Measurements from ENCODE around the gene AOAH. TPM values are rescaled to one million over a fixed set of nuclear protein-coding genes. Genes with fewer than 3 reads are reported as not detected.

AOAH gene
- total and polyA plus RNA-seq, 2 donors (not counting 3 experiments of a cell fraction or from before 2014, with no cell fraction given): not detected

DNA sequence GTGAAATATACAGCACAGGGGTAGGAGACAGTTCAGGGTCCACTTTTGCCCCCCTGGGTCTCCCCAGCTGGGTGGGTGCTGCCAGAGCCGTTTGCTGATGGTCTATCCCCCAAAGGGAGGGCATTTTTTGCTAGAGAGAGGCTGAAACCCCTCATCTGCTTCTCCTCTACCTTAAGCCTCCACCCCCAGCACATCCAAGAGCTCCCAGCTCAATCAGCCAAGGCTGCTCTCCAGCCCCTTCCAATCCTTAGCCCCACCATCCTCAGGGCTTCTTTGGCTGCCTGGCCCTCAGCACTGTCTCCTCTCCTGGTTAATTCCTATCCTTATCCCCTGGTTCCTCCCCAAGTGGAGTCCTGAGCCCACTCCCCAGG lies 153.1 kb downstream of the AOAH start:
- no peaks in the 10 kb centered on the region for H3K4me1 ChIP-seq (ENCODE audit: control insufficient read depth, extremely low read depth, insufficient read depth, low read length)
- dilution Hi-C loops (cut with MboI; ENCODE audit: extremely low pct_ligation_motif_present, low sequenced_read_pairs): no loop called here
- no peak overlapping the region for H3K4me3 ChIP-seq (replicated peaks in 1 of 3; ENCODE audit: insufficient read depth in 1 of 3, low read depth in 1 of 3, low read length in 3 of 3)
- TF ChIP-seq FOS (IDR thresholded peaks at IDR 0.05; ENCODE audit: borderline replicate concordance, insufficient read depth, low read length): no peak
- no peak for TF ChIP-seq JUN (IDR thresholded peaks at IDR 0.05; ENCODE audit: borderline replicate concordance, insufficient read depth, insufficient read length, low read depth)
- H3K4me2 ChIP-seq (ENCODE audit: insufficient read depth, low read length): no peak overlapping the region
- no TSS peak for BruUV-seq (replicated peaks)
- H3K9ac ChIP-seq (replicated peaks; ENCODE audit: extremely low read depth, insufficient read depth, low read length): no peak overlapping the region
- DNase-seq (ENCODE audit: low read depth, low spot score) (no peak), FAIRE-seq (no peak)
- H3K27me3 ChIP-seq (ENCODE audit: control insufficient read depth in 2 of 2, insufficient read depth in 2 of 2, low read length in 2 of 2): no peaks in the 10 kb centered on the region
- no peaks in the 10 kb centered on the region for H3K9me3 ChIP-seq (replicated peaks; ENCODE audit: control insufficient read depth, insufficient read depth, low read length)
- no peak overlapping the region for H3K27ac ChIP-seq (ENCODE audit: insufficient read depth, low read depth, low read length)
- H2AFZ ChIP-seq (ENCODE audit: low read depth, low read length): no peak overlapping the region
- intact Hi-C loops (cut with micrococcal nuclease): no loop called here
- no peaks in the 10 kb centered on the region for H4K20me1 ChIP-seq (replicated peaks; ENCODE audit: control insufficient read depth, extremely low read depth, insufficient read depth, low read length)
- POLR2A ChIA-PET: no interaction called here
- no peaks in the 10 kb centered on the region for H3K36me3 ChIP-seq (ENCODE audit: control insufficient read depth in 2 of 2, extremely low read depth in 1 of 2, insufficient read depth in 2 of 2, low read length in 2 of 2)
- no peaks in the 10 kb centered on the region for H3K9me1 ChIP-seq (replicated peaks; ENCODE audit: control insufficient read depth, extremely low read depth, insufficient read depth, low read length)
- CTCF ChIA-PET: interaction anchor here (0.6 kb wide), 1 partner anchor 405 kb away, joined by 3 read pairs; no protein-coding TSS in a partner anchor
- no peaks in the 10 kb centered on the region for H3K79me2 ChIP-seq (ENCODE audit: control insufficient read depth, insufficient read depth, low read length)

GRCh38 chr7:36570528-36571189 lies 153.6 kb downstream of the AOAH start:
- FAIRE-seq: no peak
- no peaks in the 10 kb centered on the region for H3K9me1 ChIP-seq (replicated peaks; ENCODE audit: control insufficient read depth, extremely low read depth, insufficient read depth, low read length)
- H3K4me3 ChIP-seq (replicated peaks in 1 of 3; ENCODE audit: insufficient read depth in 1 of 3, low read depth in 1 of 3, low read length in 3 of 3): no peak overlapping the region
- no peak overlapping the region for H2AFZ ChIP-seq (ENCODE audit: low read depth, low read length)
- BruUV-seq (replicated peaks): no TSS peak
- no peak for DNase-seq (ENCODE audit: low read depth, low spot score)
- no peaks in the 10 kb centered on the region for H3K79me2 ChIP-seq (ENCODE audit: control insufficient read depth, insufficient read depth, low read length)
- H3K36me3 ChIP-seq (ENCODE audit: control insufficient read depth in 2 of 2, extremely low read depth in 1 of 2, insufficient read depth in 2 of 2, low read length in 2 of 2): no peaks in the 10 kb centered on the region
- H3K9ac ChIP-seq (replicated peaks; ENCODE audit: extremely low read depth, insufficient read depth, low read length): no peak overlapping the region
- H3K27ac ChIP-seq (ENCODE audit: insufficient read depth, low read depth, low read length): no peak overlapping the region
- no peaks in the 10 kb centered on the region for H4K20me1 ChIP-seq (replicated peaks; ENCODE audit: control insufficient read depth, extremely low read depth, insufficient read depth, low read length)
- dilution Hi-C loops (cut with MboI; ENCODE audit: extremely low pct_ligation_motif_present, low sequenced_read_pairs): no loop called here
- CTCF ChIA-PET: no interaction called here
- no peaks in the 10 kb centered on the region for H3K9me3 ChIP-seq (replicated peaks; ENCODE audit: control insufficient read depth, insufficient read depth, low read length)
- POLR2A ChIA-PET: no interaction called here
- intact Hi-C loops (cut with micrococcal nuclease): no loop called here
- H3K4me1 ChIP-seq (ENCODE audit: control insufficient read depth, extremely low read depth, insufficient read depth, low read length): no peaks in the 10 kb centered on the region
- H3K4me2 ChIP-seq (ENCODE audit: insufficient read depth, low read length): no peak overlapping the region
- no peaks in the 10 kb centered on the region for H3K27me3 ChIP-seq (ENCODE audit: control insufficient read depth in 2 of 2, insufficient read depth in 2 of 2, low read length in 2 of 2)
- TF ChIP-seq EZH2 (IDR thresholded peaks at IDR 0.05; ENCODE audit: borderline replicate concordance, low read depth, low read length, severe bottlenecking): no peak
- no peak for TF ChIP-seq CTCF (IDR thresholded peaks at IDR 0.05; ENCODE audit: extremely low read depth in 1 of 2, insufficient read depth in 1 of 2, low read depth in 1 of 2, low read length in 2 of 2)
- TF ChIP-seq, protein P1, sequence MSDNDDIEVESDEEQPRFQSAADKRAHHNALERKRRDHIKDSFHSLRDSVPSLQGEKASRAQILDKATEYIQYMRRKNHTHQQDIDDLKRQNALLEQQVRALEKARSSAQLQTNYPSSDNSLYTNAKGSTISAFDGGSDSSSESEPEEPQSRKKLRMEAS (IDR thresholded peaks at IDR 0.05; ENCODE audit: insufficient read depth, insufficient read length): no peak
- TF ChIP-seq POLR2AphosphoS5 (IDR thresholded peaks at IDR 0.05; ENCODE audit: insufficient read depth, low read depth, low read length): no peak
- no peak for TF ChIP-seq JUN (IDR thresholded peaks at IDR 0.05; ENCODE audit: borderline replicate concordance, insufficient read depth, insufficient read length, low read depth)
- TF ChIP-seq FOS (IDR thresholded peaks at IDR 0.05; ENCODE audit: borderline replicate concordance, insufficient read depth, low read length): no peak
- no peak for TF ChIP-seq POLR2A (IDR thresholded peaks at IDR 0.05; ENCODE audit: low read depth, low read length)
- TF ChIP-seq MYC (IDR thresholded peaks at IDR 0.05; ENCODE audit: low read depth, low read length): no peak
- TF ChIP-seq GATA2 (IDR thresholded peaks at IDR 0.05; ENCODE audit: insufficient read depth, insufficient read length, low read depth, low read length): no peak

Data from endothelial cell of umbilical vein (primary cell).